HG03521 (cell line): ENCODE results near the gene POLE.

Experiments
- ATAC-seq: cut with Tn5 transposase; IDR thresholded peaks from one replicate; pipeline ENCODE4 v1.9.1; 2021; ENCODE audit warnings: mild to moderate bottlenecking, moderate library complexity; ENCODE audit not compliant: unreplicated experiment

Gene POLE

GRCh38 chr12:132634411-132634990 is 52.6 kb downstream of the POLE start:
- ATAC-seq, result no peak

- no peak for ATAC-seq
Observed at GRCh38 chr12:132633901-132634300, 53.2 kb downstream of the POLE start.

GRCh38 chr12:132633398-132633797 is 53.7 kb downstream of the POLE start:
- ATAC-seq, result no peak

GRCh38 chr12:132632521-132633228 is 54.5 kb downstream of the POLE start:
- no peak for ATAC-seq

GRCh38 chr12:132631666-132632065 is 55.5 kb downstream of the POLE start:
- no peak for ATAC-seq

- no peak for ATAC-seq
Observed at GRCh38 chr12:132630672-132631071, 56.5 kb downstream of the POLE start.

- no peak for ATAC-seq
Observed at GRCh38 chr12:132629330-132629729, 57.8 kb downstream of the POLE start.

- no peak for ATAC-seq
Observed at GRCh38 chr12:132625731-132626430, 61.3 kb downstream of the POLE start.

GRCh38 chr12:132624910-132625630 is 62.1 kb downstream of the POLE start:
- ATAC-seq, result no peak

GRCh38 chr12:132624186-132624855 is 62.8 kb downstream of the POLE start:
- no peak for ATAC-seq

GRCh38 chr12:132623072-132623869 is 63.9 kb downstream of the POLE start:
- no peak for ATAC-seq

GRCh38 chr12:132622437-132623071 is 64.6 kb downstream of the POLE start:
- no peak for ATAC-seq

- ATAC-seq, result no peak
Observed at GRCh38 chr12:132621657-132622435, 65.3 kb downstream of the POLE start.

- ATAC-seq, result no peak
Observed at GRCh38 chr12:132620899-132621656, 66.1 kb downstream of the POLE start.

GRCh38 chr12:132620113-132620898 is 66.8 kb downstream of the POLE start:
- ATAC-seq, result no peak

- no peak for ATAC-seq
Observed at GRCh38 chr12:132619386-132620112, 67.6 kb downstream of the POLE start.

GRCh38 chr12:132619071-132619385 is 68.1 kb downstream of the POLE start:
- no peak for ATAC-seq
